Stimulated activated CD4-positive, alpha-beta T cell treated with anti-CD3 and anti-CD28 coated beads, Interleukin-12 subunit alpha, Interleukin-12 subunit beta, amount 100 ng/mL, for 48 hours (primary cell): ENCODE measurements around the gene OSBPL10.
"Not testable (repeated sequence)": the region's sequence is repeated elsewhere in the genome, so short reads cannot be mapped to it uniquely, and the experiment has no call there.

ENCODE experiments used
- DNase-seq, 3 donors: peaks; one replicate each; pipeline ENCODE4 v3.0.0-alpha.2; 2020; ENCODE audit warnings: low read depth in 2 of 3, low spot score in 1 of 3

The OSBPL10 gene

GRCh38 chr3:31860642-31861041 is 120.4 kb downstream of the OSBPL10 start:
- DNase-seq, result not testable (repeated sequence)

DNA sequence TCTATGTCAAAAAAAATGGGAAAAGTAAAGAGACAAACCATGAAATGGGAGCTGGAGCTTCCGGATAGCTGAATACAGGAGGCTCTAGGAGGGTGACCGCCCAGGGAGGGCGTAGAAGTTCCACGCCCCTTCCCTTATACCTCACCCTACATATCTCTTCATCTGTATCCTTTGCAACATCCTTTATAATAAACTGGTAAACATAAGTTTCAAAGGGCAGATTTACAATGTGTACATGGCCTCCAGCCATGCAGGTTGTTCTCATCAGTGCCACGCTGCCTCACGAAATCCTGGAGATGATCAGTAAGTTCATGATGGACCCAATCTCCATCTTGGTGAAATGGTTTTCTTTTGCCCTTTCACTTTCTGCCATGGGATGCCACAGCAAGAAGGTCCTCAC is 121.8 kb downstream of the OSBPL10 start:
- DNase-seq, result no peak

- no peak for DNase-seq
Measured at GRCh38 chr3:31858439-31858838, 122.6 kb downstream of the OSBPL10 start.

- no peak for DNase-seq
Measured at GRCh38 chr3:31853580-31853979, 127.5 kb downstream of the OSBPL10 start.

- no peak for DNase-seq
Measured at GRCh38 chr3:31851278-31851677, 129.8 kb downstream of the OSBPL10 start.

GRCh38 chr3:31848911-31849310 is 132.2 kb downstream of the OSBPL10 start:
- DNase-seq, result no peak

DNA sequence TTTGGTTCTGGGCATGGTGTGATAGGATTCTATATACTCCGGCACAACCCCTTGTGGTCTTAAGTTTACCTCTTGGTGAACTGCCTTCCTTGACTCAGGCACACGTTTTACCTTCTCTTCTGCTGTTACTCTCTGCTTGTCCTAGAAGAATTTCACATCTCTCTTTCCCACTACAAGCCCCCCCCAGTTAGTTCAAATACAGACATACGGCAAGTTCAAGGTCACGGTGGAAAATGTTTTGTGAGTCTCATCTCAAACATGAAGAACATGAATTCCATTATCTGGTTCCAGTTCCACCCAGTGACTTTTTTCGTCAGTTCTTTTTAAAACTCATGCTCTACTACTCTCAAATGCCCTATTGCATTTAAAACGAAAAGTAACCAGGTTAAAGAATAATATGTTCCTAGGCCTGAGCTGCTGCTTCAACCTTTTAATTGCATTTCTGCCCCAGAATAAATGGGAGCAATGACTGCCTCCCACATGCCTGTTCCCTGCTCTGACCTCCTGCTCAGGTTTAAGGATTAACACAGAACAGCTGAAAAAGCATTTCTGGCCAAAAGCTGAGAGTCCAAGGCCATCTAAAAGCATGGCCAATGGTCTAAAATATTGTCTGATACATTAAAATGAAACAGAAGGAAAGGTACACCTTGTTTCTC is 132.8 kb downstream of the OSBPL10 start:
- DNase-seq, result no peak

DNA sequence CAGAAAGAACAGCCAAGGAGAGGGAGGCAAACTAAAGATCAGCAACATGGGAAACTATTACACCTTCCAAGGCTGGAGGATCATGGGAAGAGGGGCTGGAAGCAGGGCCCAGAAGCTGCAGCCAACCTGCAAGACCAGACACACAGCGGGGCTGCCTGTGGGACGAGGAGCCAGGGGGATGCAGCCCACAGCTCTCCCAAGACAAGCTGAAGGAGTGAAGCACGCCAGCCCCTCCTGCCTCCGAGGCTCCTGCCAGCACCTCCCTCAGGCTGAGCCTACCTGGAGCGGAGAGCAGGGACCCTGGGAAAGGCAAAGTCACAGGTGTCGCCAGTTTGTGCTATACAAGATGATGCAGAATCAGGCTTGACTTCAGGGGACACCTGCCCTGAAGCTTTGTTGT is 133.3 kb downstream of the OSBPL10 start:
- DNase-seq, result no peak

DNA sequence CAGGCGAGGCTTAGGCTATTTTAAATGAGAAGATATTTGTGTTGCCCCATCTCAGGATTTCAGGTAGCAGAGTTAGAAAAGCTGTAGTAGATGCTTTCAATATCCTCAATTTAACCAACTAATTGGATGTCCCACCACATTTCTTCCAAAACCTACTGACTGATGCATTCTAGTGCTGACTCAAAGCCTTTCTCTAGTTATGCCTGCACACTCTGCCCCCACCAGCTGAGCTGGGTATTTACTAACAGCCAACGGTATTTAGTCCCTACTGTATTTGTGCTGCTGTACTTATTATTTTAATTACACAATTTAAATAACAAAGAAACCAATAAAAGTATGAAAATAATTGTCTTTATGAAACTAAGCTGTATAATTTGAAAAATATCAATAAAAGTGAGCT is 139.5 kb downstream of the OSBPL10 start:
- DNase-seq, result no peak

DNA sequence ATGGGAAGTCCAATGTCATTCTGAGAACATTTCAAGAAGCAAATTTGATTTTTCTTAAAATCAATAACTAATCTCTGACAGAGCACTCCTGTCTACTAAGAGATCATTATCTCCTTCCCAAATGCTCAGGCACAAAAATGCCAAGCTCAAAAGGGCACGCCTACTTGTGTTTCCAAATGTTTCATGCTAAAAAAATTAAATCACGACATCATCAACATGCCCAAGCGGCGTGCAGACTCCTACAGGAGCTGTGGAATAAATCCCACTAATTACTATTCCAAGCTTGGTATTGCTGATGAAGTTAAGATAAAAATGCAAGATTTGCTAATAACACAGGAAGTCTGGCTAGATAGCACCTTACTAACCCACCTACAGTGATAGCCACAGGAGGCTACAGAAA is 140.8 kb downstream of the OSBPL10 start:
- no peak for DNase-seq

DNA sequence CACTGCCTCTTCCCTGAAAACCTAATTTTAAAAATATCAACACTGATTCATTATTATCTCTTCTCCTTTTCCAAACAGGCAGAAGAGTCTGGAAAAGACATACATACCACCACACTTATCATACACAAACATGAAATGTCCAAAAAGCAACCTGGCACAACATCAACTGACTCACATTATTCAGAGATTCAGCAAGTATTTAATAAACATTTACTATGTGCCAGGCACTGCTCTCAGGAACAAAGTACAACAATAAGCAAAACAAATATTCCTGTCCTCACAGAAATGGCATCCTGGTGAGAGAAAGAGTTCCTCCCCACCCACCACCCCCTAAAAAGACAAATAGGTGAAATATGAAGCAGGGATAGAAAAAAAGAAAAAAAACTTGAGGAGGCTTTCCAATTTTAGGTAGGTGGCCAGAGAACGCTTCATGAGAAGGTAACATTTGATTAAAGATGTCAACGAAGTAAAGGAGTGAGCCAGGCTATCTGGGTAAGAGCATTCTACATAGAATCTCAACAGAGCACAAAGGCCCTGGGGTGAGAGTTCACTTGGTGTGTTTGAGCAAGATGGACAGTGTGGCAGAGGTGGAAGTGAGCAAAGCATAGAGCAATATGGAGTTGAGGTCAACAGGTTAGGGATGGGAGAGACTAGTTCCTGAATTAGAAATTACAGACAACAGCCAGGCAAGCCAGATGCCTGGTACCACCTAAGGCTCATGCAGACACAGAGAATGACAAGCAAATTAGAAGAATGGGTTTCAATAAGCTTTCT is 141.7 kb downstream of the OSBPL10 start:
- DNase-seq, result no peak

DNA sequence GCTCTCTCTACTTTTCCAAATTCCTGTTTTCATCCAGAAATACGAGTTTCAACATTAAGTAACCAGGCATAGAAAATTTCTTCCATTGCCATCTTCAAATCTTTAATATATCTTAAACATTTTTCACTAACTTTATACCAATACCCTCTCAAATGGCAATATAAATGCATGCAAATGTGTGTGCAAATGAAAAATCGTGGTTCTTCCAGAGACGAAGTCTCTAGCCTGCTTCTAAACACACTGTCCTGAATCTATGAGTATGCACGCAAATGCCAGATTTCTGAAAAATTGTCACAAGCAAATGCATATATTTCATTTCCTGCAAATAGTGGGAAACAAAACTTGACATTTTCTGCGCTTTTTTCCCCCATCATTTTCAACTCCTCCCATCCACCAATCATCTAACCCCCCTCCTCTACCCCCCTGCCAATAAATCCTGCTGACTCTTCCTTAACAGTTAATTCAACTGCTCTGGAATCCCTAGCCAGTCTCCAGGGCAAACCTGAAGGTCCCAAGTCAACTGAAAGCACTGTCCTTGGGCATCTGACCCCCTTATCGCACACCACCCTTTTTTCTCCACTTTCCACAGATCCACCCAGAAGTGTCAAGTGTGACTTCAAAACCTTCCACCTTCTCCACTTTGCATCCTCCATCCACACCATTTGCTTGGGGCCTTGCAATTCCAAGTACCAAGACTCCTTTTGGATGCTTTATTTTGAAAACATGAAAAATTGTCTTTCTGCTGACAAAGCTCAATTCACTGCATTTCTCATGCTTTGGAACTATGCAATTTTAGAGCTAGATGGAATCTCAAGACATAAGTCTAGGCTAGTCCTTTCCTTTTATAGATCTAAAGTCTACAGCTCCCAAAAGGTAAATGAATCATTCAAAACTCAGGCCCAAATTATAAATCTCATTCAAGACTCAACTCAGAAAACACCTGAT is 144.7 kb downstream of the OSBPL10 start:
- DNase-seq, result no peak

GRCh38 chr3:31833391-31834190 is 147.5 kb downstream of the OSBPL10 start:
- no peak for DNase-seq

- no peak for DNase-seq
Measured at GRCh38 chr3:31832551-31832950, 148.5 kb downstream of the OSBPL10 start.

DNA sequence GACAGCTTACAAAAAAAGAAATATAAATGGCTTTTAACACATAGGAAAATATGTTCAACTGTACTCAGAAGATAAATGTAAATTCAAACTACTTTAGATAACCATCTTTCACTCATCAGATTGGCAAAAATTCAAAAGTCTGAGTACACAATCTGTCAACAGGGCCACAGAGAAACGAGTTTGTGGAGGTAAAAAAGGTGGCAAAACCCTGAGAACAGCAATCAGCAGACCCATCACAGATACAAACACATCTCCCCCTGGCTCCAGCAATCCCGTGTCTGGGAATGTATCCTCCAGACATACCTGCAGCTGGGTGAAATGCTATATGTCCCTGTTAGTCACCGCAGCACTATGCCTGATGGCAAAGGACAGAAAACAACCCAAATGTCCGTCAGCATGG is 149.5 kb downstream of the OSBPL10 start:
- DNase-seq, result no peak

- no peak for DNase-seq
Measured at GRCh38 chr3:31829826-31830426, 151.1 kb downstream of the OSBPL10 start.

- no peak for DNase-seq
Measured at GRCh38 chr3:31829010-31829409, 152.1 kb downstream of the OSBPL10 start.

DNA sequence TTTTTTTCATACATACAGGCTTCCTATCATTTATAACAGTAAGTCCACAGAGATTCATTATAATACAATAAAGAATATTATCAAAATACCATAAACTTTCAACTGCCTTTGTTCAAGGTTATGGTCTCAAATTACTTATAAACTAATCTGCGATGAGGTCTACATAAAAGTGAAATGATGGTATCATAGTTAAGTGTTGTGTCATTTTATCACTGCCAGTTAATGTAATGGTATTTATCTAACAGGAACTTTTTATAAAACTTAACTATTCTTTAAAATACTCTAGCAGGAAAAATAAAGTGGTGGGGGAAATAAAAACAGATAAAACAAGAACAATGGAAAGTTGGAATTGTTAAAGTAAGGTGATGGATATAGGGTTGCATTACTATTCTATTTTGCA is 153.1 kb downstream of the OSBPL10 start:
- DNase-seq, result no peak

DNA sequence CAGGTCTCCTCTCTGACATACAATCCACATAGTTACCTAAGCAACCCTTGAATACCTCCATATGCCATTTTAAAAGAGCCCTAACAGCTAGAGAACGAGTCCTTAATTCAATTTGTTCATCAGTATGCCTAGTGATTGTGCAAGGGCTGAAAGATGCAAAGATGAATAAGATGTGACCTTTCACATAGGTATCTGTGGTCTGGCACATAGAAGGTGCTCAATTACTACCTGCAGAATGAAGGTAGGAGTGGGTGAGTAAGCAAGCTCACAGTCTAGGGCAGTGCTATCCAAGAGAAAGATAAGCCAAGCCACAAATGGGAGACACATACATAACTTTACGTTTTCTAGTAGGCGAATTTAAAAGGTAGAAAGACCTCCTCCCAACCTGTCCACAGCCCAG is 157.9 kb downstream of the OSBPL10 start:
- DNase-seq, result no peak

GRCh38 chr3:31821118-31821517 is 159.9 kb downstream of the OSBPL10 start:
- no peak for DNase-seq

DNA sequence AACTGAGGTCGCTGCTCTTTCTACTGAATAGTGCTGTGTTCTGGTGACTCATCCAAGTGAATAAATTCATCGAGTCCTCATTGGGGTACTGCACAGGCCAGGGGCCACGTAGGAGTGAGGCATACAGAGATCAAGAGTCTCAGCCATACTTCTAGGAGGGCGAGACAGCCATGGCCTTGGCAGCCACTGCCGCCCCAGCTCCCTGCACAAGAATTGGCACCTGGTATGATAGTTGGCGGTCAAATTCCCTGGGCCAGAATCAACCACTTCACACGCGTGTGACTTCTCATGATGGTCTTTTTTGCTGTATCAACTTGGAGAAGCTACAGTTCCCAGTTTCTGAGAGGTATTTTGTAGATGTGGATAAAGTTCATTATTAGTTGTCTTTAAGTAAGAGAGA is 161.6 kb downstream of the OSBPL10 start:
- no peak for DNase-seq
